ENCODE results near the gene HVCN1.

DNA sequence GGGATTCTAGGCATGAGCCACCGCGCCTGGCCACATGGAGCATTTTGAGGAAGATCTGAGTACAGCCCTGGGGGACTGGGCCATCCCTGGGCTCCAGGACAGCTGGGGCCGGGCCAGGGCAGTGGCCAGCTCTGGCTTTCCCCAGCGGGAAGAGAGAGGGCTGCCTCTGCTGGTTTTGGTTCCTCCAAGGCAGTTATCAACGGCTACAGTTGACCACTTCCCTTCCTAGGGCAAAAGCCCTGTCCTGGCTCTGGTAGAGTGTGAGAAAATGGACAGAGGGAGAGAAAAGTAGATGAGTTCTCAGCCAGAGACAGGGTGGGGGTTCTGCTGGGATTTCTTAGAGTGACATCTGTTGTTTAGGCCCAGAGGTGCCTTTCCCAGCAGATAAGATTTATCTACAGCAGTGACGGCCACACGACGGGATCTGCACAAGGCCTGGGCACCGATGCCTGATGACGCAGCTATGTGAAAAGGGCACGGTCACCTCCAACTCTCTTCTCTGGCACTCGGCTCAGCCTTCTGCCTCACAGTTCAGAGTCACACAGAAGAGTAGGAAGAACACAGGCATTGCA is 5.5 kb upstream of the HVCN1 start:
- TF ChIP-seq POLR2A (IDR thresholded peaks at IDR 0.05): no peak
- TF ChIP-seq, protein P1, sequence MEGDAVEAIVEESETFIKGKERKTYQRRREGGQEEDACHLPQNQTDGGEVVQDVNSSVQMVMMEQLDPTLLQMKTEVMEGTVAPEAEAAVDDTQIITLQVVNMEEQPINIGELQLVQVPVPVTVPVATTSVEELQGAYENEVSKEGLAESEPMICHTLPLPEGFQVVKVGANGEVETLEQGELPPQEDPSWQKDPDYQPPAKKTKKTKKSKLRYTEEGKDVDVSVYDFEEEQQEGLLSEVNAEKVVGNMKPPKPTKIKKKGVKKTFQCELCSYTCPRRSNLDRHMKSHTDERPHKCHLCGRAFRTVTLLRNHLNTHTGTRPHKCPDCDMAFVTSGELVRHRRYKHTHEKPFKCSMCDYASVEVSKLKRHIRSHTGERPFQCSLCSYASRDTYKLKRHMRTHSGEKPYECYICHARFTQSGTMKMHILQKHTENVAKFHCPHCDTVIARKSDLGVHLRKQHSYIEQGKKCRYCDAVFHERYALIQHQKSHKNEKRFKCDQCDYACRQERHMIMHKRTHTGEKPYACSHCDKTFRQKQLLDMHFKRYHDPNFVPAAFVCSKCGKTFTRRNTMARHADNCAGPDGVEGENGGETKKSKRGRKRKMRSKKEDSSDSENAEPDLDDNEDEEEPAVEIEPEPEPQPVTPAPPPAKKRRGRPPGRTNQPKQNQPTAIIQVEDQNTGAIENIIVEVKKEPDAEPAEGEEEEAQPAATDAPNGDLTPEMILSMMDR (IDR thresholded peaks at IDR 0.05): no peak
